ENCODE results near the gene CRYBG3. TPM values are rescaled to one million over a fixed set of nuclear protein-coding genes. Genes with fewer than 3 reads are reported as not detected.
A peak's percentile ranks its signal among the peaks of the same experiment; 100 is the strongest.

The CRYBG3 gene
- total RNA-seq, 1 experiment from 2014 or later, result 5.9 TPM

DNA sequence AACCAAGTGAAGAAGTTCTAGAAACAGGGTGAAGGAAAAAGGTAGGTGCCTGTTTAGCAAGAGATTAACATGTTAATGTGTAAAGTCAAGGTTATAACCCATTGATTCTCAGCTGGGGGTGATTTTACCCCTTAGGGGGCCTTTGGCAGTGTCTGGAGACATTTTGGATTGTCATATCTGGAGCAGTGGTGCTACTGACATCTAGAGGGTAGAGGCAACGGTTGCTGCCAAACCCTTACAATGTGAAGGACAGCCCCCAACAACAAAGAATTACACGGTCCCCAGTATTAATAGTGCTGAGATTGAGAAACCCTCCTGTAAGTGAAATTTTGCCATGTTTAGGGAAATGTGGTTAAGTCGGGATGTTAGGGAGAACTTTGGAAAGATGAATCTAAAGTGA, 74.7 kb downstream of the CRYBG3 start:
- WGBS (ENCODE audit: extremely low coverage, insufficient read length, low lambda C conversion rate), result 100% methylated on average over 1 of the region's 3 CpGs
- peak overlapping the region in 2 of 3 experiments; percentile 0 to 35; a peak in 1 of 7 replicates for H3K27ac Mint-ChIP-seq

More for the DNA sequence above, 74.7 kb downstream of the CRYBG3 start:
- H2BK5ac ChIP-seq (ENCODE audit: insufficient read length, low read length), result no peak overlapping the region
- no peaks in the 10 kb centered on the region for H3K27me3 ChIP-seq (ENCODE audit: insufficient read depth, low read length)
- H4K91ac ChIP-seq (ENCODE audit: insufficient read length, low read depth, low read length), result no peak overlapping the region
- H2BK20ac ChIP-seq (ENCODE audit: low read depth, low read length, poor library complexity, severe bottlenecking), result no peak overlapping the region
- H3K36me3 Mint-ChIP-seq (ENCODE audit: insufficient read depth in 1 of 3, low read depth in 3 of 3), result peaks cover 0 to 4% (median 4%) of the 10 kb centered on the region in 3 experiments; a peak in 3 of 7 replicates
- no peaks in the 10 kb centered on the region for H3K27me3 Mint-ChIP-seq (ENCODE audit: low read depth)
- H2BK120ac ChIP-seq (ENCODE audit: low read depth, low read length, poor library complexity, severe bottlenecking), result no peak overlapping the region
- H2AK5ac ChIP-seq (ENCODE audit: insufficient read length, low read length), result no peak overlapping the region
- H3K4me1 ChIP-seq (ENCODE audit: insufficient read depth, low read length), result peaks cover 3% of the 10 kb centered on the region; the same call in 1 of the 2 replicates
- H2BK12ac ChIP-seq (ENCODE audit: insufficient read length, low read depth, low read length), result no peak overlapping the region
- H4K5ac ChIP-seq (ENCODE audit: insufficient read length, low read depth, low read length), result no peak overlapping the region
- DNase-seq, result no peak
- no peak overlapping the region for H3K14ac ChIP-seq (ENCODE audit: insufficient read depth, low read length)
- H3K56ac ChIP-seq (ENCODE audit: insufficient read length, low read depth, low read length), result no peak overlapping the region
- H3K18ac ChIP-seq (ENCODE audit: insufficient read length, low read depth, low read length), result no peak overlapping the region
- H2BK15ac ChIP-seq (ENCODE audit: low read depth, low read length), result no peak overlapping the region
- H3K23me2 ChIP-seq (ENCODE audit: insufficient read length, low read depth, low read length, poor library complexity, severe bottlenecking), result no peaks in the 10 kb centered on the region
- no peak overlapping the region for H3K4me3 Mint-ChIP-seq
- H3K9me3 Mint-ChIP-seq, result no peaks in the 10 kb centered on the region
- H3K79me1 ChIP-seq (ENCODE audit: insufficient read depth, low read depth, low read length, poor library complexity, severe bottlenecking), result no peaks in the 10 kb centered on the region
- no peak overlapping the region for H3K4ac ChIP-seq (ENCODE audit: low read depth, low read length)
- no peak overlapping the region for H3K9ac ChIP-seq (ENCODE audit: extremely low read depth, insufficient read length, low read length)
- H2AFZ ChIP-seq (ENCODE audit: low read length), result no peak overlapping the region
- H4K20me1 ChIP-seq (ENCODE audit: control insufficient read depth, insufficient read depth, insufficient read length), result no peaks in the 10 kb centered on the region
- no peak overlapping the region for H4K8ac ChIP-seq (replicated peaks; ENCODE audit: insufficient read length, low read depth, low read length)
- no peak overlapping the region for H3T11ph ChIP-seq (ENCODE audit: low read length)
- TF ChIP-seq, protein P1, sequence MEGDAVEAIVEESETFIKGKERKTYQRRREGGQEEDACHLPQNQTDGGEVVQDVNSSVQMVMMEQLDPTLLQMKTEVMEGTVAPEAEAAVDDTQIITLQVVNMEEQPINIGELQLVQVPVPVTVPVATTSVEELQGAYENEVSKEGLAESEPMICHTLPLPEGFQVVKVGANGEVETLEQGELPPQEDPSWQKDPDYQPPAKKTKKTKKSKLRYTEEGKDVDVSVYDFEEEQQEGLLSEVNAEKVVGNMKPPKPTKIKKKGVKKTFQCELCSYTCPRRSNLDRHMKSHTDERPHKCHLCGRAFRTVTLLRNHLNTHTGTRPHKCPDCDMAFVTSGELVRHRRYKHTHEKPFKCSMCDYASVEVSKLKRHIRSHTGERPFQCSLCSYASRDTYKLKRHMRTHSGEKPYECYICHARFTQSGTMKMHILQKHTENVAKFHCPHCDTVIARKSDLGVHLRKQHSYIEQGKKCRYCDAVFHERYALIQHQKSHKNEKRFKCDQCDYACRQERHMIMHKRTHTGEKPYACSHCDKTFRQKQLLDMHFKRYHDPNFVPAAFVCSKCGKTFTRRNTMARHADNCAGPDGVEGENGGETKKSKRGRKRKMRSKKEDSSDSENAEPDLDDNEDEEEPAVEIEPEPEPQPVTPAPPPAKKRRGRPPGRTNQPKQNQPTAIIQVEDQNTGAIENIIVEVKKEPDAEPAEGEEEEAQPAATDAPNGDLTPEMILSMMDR (conservative IDR thresholded peaks at IDR 0.05), result peak; percentile 30; the same call in 1 of the 3 replicates
- H3K9me3 ChIP-seq (ENCODE audit: control insufficient read depth, low read depth, low read length), result no peaks in the 10 kb centered on the region
- H3K27ac ChIP-seq (ENCODE audit: insufficient read length, low read depth, low read length), result no peak overlapping the region
- no peak overlapping the region for H3K4me2 ChIP-seq (ENCODE audit: insufficient read depth, insufficient read length, low read length)
- H3K4me1 Mint-ChIP-seq, result peaks cover 25 to 28% of the 10 kb centered on the region in 2 experiments
- no peak overlapping the region for H3K23ac ChIP-seq (ENCODE audit: insufficient read length, low read depth, low read length)
- no peaks in the 10 kb centered on the region for H3K79me2 ChIP-seq (ENCODE audit: insufficient read depth, low read length)

Measured in H9 (cell line).